HG02981 (cell line): Measurements from ENCODE around the gene PIK3CB.

ENCODE experiments used
- ATAC-seq: cut with Tn5 transposase; IDR thresholded peaks from one replicate; pipeline ENCODE4 v1.9.1; 2021; ENCODE audit warnings: mild to moderate bottlenecking, moderate library complexity; ENCODE audit not compliant: unreplicated experiment

Gene PIK3CB

DNA sequence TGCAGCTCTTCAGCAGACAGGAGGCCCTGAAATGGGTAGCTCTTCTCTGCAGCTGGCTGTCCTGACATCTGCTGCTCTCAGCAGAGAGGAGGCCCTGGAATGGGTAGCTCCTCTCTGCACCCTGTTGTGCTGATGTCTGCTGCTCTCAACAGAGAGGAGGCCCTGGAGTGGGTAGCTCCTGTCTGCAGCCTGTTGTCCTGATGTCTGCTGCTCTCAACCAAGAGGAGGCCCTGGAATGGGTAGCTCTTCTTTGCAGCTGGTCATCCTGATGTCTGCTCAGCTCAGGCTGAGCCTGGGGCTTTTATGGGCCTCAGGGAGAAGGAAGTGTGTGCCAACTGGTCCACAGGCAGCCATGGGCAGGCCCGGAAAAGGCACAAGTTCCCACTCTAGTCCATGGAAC is 66.6 kb downstream of the PIK3CB start:
- no peak for ATAC-seq

DNA sequence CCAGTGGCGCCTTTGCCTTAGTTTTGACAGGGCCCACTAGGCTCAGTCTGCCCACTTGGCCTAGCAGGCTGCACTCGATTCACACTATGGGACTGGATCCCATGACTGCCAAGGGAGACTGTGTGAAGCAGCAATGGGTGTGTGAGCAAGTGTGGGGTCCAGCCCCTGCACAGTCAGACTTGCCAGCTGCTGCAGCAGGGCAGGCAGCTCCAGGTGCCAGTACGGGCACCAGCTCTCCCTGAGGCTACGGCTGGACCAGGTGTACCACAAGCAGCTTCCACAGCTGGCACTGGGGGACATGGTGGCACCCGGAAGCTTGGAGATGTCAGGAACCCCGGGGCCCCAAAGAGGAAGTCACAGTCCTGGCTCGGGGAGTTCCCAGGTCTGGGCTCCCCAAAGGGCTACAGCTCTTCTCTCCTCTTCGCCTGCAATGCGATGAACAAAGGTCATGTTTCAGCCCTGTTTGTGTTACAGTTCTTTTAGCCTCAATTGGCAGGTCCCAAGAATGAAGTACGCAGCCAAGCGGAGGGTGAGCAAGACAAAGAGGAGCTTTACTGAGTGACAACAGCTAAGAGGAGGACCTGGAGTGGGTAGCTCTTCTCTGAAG is 67.1 kb downstream of the PIK3CB start:
- ATAC-seq: no peak

DNA sequence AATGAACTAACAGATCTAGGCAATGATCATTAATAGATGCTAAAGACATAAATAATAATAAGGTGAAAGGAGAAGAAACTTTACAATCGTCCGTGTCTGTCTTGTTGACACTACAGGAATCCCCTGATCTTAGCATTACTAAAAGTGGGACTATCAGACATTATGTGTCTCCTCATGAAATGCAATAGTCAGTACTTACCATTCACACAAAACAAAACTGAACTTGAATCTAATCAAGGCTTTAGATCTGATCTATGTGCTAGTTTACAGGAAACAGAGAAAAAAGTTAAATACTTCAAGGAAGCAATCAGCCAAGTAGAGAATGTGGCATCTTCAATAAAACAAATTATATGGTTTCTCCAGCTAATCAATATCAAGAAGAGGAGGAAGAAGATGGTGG is 73.7 kb downstream of the PIK3CB start:
- no peak for ATAC-seq

DNA sequence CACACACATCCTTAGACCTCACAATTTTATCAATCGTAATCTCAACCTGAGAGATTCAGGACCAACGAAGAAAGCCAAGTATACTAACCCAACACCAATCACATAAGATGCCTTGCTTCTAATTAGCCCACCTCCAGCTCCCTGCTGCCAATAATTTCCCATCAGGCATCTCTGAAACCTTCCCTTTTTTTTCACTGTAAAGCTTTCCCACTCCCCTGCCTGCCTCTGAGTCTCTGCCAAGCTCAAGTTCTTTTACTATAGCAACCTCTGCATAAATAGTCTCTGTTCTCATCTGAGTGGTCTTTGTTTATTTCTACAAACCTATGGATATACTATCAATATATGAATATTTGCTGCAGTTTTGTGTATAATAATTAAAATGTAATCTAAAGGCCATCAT is 86.5 kb downstream of the PIK3CB start:
- no peak for ATAC-seq

DNA sequence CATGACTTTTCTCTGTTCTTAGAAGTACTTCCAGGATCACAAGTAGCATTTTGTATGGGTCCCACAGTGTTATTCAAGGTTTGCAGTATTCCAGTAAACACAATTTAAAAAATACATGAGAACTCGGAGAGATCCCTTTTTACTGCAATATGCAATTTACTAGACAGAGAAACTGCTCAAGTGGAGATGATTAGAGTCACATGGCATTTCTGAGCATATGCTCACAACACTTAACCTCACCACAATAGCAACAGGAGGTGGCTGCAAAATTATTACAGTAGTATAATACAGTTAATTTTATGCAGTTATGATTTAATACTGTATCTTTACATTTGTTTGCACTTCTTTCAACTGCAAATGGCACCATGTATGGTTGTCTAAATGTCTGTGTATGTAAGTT is 87.5 kb downstream of the PIK3CB start:
- ATAC-seq: no peak

DNA sequence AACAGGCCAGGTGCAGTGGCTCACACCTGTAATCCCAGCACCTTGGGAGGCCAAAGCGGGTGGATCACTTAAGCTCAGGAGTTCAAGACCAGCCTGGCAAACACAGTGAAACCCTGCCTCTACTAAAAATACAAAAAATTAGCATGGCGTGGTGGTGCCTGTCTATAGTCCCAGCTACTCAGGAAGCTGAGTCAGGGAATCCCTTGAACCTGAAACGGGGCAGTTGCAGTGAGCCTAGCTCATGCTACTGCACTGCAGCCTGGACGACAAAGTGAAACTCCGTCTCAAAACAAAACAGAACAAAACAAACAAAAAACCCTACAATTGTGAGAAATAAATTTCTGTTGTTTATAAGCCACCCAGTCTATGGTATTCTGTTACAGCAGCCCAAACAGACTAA is 94.7 kb downstream of the PIK3CB start:
- ATAC-seq: no peak

DNA sequence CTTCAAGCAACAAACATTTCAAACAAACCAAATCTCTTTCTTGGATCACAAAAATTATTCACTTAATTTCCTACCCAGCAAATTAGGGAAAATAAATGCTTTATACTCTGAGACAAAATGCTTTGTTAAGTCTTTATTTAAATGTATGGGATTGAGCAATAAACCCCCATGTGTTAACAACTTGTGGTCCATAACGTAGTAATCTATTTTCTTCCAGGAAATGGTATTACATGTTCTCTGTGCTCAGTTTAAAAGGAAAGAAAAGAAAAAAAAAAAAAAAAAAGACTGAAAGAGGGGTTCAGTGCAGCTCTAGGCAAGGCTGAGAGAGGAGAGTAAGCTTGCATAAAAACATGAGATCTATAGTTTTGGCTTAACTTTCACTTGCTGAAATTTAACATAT is 102.3 kb downstream of the PIK3CB start:
- no peak for ATAC-seq

DNA sequence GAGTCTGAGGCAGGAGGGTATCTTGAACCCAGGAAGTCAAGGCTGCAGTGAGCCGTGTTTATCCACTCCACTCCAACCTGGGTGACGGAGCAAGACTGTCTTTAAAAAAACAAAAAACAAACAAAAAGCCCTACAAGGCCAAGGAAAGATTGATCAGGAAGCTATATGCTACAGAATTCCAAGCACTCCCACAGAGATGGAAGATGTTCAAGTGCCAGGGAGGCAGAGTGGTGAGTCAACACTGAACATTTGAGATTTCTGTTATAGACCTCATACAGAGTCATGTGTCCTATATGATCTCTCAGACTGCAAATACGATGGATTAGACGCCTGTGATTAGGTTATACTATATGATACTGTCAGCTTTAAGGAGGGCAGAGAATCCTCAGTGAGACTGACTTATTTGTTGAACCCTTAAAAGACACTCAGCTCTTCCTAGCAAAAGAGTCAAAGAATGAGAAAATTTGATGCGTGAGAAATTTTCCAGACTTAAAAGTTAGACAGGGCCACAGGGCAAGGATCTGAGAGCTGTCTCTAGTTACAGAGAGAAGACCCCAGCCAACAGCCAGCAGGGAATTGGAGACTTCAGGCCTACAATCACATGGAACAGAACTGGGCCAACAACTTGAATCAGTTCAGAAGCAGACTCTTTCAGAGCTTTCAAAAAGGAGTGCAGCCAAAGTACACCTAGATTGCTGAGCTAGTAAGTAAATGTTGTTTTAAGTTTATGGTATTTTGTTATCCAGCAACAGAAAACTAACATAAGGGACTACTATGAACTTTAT is 107.6 kb downstream of the PIK3CB start:
- no peak for ATAC-seq

DNA sequence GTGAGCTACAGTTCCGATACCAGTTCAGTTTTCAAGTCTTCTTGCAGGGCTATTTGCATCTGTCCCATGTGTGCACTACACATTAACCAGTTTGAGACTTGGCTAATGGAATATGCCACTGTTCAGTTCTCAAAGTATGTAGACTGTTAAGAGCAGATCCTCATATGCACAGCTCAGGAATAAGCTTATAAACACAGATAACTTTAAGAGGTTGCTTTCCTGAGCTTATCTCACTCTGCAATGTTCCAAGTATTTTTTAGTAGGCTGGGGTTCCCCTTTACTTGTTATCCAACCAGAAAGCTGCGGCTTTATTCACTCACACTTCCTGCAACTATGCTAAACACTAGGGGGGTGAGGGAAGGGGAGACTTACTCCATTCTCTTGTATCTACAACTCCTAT is 108.7 kb downstream of the PIK3CB start:
- peak; percentile 73 for ATAC-seq

DNA sequence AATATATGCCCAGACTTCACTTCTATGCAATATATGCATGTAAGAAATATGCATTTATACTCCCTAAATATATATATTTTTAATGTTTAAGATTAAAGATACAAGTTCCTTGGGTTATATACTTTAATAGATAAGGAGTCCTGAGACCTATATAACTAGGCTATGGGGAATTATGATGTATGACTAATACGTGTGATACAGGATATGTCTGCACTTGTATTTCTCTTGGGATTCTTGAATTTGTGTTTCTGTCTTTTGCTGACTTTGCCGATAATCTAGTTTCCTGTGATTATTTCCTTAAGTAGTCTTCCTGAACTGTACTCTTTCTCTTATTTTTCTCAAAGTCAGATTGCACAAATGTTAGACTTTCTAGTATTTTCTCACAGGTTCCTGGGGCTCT is 109.6 kb downstream of the PIK3CB start:
- no peak for ATAC-seq

DNA sequence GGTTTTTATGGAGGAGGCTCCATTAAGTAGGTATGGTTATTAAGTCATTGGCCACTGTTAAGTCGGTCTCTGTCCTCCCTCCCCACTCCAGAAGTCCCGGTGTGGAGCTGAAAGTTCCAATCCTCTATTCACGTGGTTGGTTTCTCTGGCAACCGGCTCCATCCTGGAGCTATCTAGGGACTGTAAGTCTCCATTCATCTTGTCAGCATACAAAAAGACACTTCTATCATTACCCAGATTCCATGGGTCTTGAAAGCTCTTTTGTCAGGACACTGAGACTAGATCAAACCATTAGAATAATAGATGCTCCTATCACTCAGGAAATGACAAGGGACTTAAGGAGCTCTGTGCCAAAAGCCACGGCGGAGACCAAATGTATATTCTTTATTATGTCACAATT is 110.3 kb downstream of the PIK3CB start:
- ATAC-seq: no peak

DNA sequence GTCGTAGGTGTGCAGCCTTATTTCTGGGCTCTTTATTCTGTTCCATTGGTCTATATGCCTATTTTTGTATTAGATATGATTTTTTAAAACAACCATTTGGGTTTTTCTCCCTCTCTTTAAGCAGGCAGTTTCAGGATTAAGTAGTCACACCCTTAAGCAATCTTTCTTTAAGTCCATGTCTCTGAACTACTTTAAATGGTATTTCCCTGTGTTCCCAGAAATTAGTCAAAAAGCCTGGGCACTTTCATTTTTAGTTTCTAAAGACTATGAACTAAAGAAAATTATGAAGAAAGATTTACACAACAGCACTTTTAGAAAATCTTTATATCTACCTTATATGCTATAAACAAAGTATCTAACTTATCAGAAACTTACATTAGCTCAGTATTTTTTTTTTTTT is 115.9 kb downstream of the PIK3CB start:
- no peak for ATAC-seq

DNA sequence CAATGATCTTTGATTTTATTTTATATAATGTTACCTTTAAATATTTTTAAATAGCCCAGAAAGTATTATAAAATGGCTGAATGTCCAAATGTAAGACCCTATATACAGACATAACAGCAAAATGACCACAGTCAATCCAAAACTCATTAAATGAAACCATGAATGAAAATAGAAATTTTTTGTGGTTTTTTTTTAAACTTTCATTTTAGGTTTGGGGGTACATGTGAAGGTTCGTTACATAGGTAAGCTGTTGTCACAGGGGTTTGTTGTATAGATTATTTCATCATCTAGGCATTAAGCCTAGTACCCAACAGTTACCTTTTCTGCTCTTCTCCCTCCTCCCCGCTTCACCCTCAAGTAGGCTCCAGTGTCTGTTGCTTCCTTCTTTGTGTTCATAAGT is 117.4 kb downstream of the PIK3CB start:
- ATAC-seq: peak; percentile 69

DNA sequence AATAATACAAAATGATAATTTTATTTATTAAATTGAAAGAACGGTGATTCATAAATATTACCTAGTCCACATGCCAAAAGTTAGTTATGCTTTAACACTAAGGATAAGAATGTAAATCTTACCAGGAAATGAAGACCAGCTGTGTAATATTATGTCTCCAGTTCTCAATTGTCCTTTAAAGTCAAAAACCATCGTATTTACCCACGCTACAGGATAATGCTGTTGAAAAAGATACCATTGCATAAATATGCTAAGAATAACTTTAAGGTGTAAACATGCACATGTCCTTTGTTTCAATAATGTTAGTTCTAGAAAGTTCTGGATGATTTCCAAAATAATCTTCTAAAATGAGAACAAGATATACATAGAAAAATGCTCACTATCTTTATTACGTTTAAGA is 122.6 kb downstream of the PIK3CB start:
- ATAC-seq: no peak

DNA sequence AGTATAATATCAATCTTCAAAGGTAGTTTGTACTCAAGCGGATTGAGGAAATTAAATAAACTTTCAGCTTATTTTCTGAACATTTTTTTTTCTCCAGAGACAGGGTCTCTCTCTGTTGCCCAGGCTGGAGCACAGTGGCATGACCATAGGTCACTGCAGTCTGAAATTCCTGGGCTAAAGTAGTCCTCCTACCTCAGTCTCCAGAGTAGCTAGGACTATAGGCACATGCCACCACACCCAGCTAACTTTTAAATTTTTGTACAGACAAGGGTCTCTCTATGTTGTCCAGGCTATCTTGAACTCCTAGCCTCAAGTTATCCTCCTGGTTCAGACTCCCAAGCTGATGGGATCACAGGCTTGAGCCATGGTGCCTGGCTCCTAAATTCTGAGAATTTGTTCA is 129.1 kb downstream of the PIK3CB start:
- no peak for ATAC-seq

DNA sequence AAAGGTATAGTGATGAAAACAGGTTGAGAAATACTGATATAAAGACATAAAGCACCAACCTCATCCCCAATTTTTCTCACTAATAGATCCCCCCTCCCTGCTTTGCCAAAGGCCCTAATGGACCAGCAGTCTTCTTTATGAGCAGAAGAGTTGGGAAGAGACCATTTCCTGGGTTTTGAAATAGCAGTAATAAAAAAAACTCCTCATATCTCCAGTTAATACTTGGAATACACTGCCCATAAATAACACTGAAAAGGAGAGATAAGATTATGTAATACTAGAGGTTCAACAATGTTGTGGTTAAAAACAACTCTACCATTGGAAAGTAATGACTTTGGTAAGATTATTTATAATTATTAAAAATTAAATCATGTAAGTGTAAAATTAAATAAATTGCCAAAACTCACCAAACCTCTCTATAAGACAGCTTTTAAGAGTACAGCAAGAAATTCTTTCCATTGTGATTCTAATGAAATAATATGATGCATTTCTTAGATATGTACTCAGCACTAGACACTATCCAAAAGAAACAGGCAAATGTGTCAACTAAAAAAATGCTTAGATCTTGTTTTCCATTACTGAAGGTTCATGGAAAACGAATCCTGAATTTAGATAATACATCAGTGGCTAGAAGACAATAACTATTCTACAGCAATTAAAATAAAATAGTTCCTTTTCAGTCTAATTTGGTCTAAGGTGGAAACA is 137.9 kb downstream of the PIK3CB start:
- no peak for ATAC-seq

DNA sequence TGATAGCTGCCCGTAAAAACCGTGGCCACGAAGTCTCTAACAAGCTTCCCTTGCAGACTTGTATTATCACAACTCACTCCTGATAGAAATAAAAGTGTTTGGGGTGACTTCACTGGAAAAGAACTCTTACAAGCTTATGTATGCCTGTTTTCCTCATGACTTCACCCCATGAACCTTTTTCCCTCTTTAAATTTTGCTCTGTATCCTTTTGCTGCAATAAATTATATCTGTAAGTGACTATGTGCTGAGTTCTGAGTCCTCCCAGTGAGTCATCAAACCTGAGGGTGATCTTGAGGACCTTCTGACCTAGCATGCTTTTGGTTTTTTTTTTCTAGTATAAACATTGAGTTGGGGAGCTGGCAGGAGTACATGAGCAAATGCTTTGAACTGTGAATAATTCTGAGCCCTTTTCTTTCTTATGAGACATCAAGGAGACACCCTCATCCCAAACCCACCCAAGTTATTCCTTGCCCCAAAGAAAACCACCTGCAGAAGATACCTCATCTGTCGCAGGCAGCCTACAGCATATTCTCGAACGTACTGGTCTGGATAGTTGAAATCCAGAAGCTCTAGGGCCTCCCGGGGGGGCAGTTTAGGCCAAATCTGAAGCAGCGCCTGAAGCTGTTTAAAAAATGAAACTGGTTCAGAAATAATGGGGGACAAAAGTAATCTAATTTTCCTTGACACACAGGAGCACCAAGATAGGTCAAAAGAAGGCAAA is 140.3 kb downstream of the PIK3CB start:
- no peak for ATAC-seq

DNA sequence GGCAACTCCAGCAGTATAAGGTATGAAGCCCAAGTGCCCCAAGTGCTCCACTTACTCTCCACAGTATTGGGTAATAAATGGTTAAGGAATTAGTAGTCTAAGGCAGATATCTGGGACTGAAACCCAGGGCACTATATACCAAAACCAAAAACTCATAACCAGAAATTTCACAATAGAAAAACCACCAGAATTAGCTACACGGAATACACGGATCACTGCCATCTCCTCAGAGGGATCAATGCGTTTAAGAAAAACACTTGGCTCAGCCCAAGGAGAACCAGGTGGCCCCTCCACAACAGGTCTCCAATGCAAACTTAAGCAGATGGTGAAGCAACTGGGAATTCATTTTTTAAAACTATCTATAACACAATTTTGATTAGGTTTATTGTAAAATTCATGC is 142.6 kb downstream of the PIK3CB start:
- ATAC-seq: no peak

DNA sequence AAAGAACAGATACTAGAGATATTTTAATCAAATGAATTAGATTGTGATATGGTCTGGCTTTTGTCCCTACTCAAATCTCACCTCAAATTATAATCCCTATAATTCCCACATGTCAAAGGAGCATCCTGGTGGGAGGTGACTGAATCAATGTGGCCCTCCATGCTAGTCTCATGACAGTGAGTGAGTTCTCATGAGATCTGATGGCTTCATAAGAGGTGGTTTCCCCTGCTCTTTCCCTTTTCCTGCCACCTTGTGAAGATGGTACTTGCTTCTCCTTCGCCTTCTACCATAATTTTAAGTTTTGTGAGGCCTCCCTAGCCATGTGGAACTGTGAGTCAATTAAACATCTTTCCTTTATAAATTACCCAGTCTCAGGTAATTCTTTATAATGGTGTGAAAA is 143.4 kb downstream of the PIK3CB start:
- no peak for ATAC-seq

DNA sequence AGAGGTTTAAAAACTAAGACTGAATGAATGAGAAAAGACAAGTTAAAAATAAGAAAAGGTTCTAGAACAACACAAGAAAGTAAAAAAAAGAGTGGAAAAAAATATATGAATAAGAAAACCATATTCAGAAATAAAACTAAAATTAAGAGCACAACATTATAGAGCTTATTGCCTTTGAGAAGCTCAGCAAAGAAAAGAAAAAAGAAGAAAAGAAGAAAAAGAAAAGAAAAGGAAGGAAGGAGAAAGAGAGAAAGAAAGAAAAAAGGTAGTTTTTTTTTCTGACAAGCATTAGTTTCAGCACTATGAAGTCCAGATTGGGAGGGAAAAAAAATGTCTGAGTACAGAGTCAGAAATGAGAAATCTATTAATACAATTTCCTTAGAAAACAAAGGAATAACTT is 144.7 kb downstream of the PIK3CB start:
- ATAC-seq: no peak

DNA sequence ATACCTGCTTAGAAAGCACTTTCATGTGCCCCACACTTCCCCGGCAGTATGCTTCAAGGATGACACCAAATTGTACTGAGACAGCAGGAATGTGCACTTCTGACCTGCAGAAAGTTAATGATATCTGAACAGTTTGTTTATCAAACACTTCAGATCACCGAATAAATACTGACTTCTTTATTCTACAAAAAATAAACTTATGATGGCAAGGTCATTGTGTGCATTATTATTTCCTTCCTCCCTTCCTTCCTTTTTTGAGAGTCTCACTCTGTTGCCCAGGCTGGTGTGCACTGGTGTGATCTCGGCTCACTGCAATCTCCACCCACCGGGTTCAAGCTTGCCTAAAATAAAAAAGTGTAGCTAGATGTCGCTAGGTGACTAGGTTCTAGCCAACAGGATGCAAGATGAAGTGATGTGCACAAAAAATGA is 145.8 kb downstream of the PIK3CB start:
- no peak for ATAC-seq

DNA sequence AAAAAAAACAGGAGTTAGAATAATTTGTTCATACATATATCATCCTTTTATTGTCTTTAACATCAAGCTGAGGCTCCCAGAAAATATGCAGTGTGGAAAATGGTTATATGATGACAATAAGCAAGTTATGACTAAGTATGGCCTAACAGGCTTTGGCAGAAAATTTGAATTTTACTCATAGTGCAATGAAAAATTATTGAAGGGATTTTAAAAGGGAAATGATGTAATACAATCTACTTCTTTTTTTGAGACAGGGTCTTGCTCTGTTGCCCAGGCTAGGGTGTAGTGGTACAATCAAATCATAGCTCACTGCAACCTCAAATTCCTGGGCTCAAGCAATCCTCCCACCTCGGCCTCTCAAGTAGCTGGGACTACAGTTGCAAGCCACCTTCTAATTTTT is 147.5 kb downstream of the PIK3CB start:
- ATAC-seq: peak; percentile 24
